ENCODE results near the gene AKR1E2. TPM values are rescaled to one million over a fixed set of nuclear protein-coding genes. Genes with fewer than 3 reads are reported as not detected.

AKR1E2 gene
- total RNA-seq, 1 donor from 2014 or later, result 6.2 TPM

DNA sequence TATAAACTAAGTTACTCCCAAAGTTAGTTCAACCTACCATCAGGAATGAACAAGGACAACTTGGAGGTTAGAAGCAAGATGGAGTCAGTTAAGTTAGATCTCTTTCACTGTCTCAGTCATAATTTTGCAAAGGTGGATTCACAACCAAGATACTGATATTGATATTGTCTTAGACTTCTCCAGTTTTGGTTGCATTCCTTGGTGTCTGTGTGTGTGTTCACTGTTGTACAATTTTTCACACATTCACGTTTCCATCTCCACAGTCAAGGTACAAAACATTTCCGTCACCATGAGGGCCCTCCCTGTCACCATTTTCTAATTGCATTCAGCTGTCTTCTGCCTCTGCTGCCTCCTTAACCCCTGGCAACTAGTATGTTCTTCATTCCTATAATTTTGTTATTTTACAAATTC, 41.1 kb downstream of the AKR1E2 start:
- no peak for DNase-seq (ENCODE audit: low spot score)
- no peaks in the 10 kb centered on the region for H3K9me3 Mint-ChIP-seq (ENCODE audit: unreplicated experiment)
- no peak for TF ChIP-seq CTCF (IDR thresholded peaks at IDR 0.05; ENCODE audit: unreplicated experiment)
- H3K27me3 Mint-ChIP-seq (ENCODE audit: unreplicated experiment), result peaks cover 3% of the 10 kb centered on the region
- peak overlapping the region; percentile 96 for H3K27ac Mint-ChIP-seq (ENCODE audit: unreplicated experiment)
- no peaks in the 10 kb centered on the region for H3K36me3 Mint-ChIP-seq (ENCODE audit: low read depth, unreplicated experiment)
- peak overlapping the region; percentile 7 for H3K4me3 Mint-ChIP-seq (ENCODE audit: unreplicated experiment)
- peaks cover 33% of the 10 kb centered on the region for H3K4me1 Mint-ChIP-seq (ENCODE audit: unreplicated experiment)

DNA sequence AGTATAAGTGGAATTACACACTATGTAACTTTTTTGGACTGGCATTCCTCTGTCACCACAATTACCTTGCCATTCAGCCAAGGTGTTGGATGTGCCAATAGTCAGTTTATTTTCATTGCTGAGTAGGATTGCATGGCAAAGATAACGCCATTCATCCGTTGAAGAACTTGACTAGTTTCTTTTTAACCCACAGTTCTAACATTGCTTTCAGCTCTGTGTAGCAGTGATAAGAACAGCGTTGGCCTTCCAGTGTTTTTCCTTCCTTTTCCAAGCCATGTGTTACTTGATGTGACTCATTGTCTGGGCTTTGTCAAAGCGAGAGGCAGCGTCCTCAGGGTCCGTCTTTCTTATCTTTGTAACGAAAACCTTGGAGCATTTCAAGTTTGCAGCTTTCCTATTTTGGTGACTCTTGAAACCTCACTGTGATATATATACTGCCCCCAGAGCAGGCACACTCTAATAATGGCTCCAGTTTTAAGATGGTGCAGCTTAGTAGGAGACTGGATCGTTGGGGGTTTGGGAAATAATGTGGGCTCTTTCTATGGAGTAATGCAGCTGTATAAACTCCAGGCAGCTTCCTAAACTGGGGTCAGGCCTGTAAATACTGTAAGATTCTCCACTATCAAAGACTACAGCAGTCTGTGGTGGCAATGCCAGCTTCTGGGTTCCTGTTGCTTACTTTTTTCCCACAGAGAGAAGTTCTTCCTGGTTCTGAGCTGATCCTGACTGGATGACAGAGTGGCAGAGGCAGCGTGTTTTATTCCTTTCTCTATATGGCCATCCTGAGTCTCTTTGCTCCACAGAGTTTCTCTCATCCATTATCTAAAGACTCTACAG, 41.7 kb downstream of the AKR1E2 start:
- Mint-ChIP-seq H3K9me3 (ENCODE audit: unreplicated experiment) (no peaks in the 10 kb centered on the region), H3K27ac (ENCODE audit: unreplicated experiment) (peak overlapping the region; percentile 96), H3K4me1 (ENCODE audit: unreplicated experiment) (peaks cover 33% of the 10 kb centered on the region), H3K4me3 (ENCODE audit: unreplicated experiment) (no peak overlapping the region), H3K27me3 (ENCODE audit: unreplicated experiment) (peaks cover 3% of the 10 kb centered on the region), H3K36me3 (ENCODE audit: low read depth, unreplicated experiment) (no peaks in the 10 kb centered on the region)
- DNase-seq (ENCODE audit: low spot score), result peak; percentile 25
- TF ChIP-seq CTCF (IDR thresholded peaks at IDR 0.05; ENCODE audit: unreplicated experiment), result no peak

DNA sequence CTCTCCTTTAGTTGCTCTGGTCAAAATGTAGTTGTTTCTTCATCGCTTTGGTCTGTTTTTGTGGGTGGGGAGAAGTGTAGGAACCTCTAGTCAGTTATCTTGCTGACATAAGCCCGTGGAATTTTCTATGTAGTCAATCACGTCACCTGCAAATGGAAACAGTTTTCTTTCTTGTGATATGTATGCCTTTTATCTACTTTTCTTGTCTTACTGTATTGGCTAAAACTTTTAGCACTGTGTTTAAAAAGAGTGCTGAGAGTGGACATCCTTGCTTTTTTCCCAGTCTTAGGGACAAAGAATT, 42.3 kb downstream of the AKR1E2 start:
- no peaks in the 10 kb centered on the region for H3K36me3 Mint-ChIP-seq (ENCODE audit: low read depth, unreplicated experiment)
- no peak for TF ChIP-seq CTCF (IDR thresholded peaks at IDR 0.05; ENCODE audit: unreplicated experiment)
- peak overlapping the region; percentile 96 for H3K27ac Mint-ChIP-seq (ENCODE audit: unreplicated experiment)
- no peaks in the 10 kb centered on the region for H3K9me3 Mint-ChIP-seq (ENCODE audit: unreplicated experiment)
- H3K27me3 Mint-ChIP-seq (ENCODE audit: unreplicated experiment), result peaks cover 3% of the 10 kb centered on the region
- peaks cover 33% of the 10 kb centered on the region for H3K4me1 Mint-ChIP-seq (ENCODE audit: unreplicated experiment)
- no peak for DNase-seq (ENCODE audit: low spot score)
- H3K4me3 Mint-ChIP-seq (ENCODE audit: unreplicated experiment), result no peak overlapping the region

- no peak for TF ChIP-seq CTCF (IDR thresholded peaks at IDR 0.05; ENCODE audit: unreplicated experiment)
Observed at GRCh38 chr10:4882704-4883078, 56.7 kb downstream of the AKR1E2 start.

GRCh38 chr10:4883079-4883739, 57.2 kb downstream of the AKR1E2 start:
- H3K36me3 Mint-ChIP-seq (ENCODE audit: low read depth, unreplicated experiment), result no peaks in the 10 kb centered on the region
- H3K27me3 Mint-ChIP-seq (ENCODE audit: unreplicated experiment), result no peaks in the 10 kb centered on the region
- H3K27ac Mint-ChIP-seq (ENCODE audit: unreplicated experiment), result no peak overlapping the region
- DNase-seq (ENCODE audit: low spot score), result no peak
- no peak for TF ChIP-seq CTCF (IDR thresholded peaks at IDR 0.05; ENCODE audit: unreplicated experiment)
- H3K4me1 Mint-ChIP-seq (ENCODE audit: unreplicated experiment), result no peaks in the 10 kb centered on the region
- no peak overlapping the region for H3K4me3 Mint-ChIP-seq (ENCODE audit: unreplicated experiment)
- no peaks in the 10 kb centered on the region for H3K9me3 Mint-ChIP-seq (ENCODE audit: unreplicated experiment)

More at GRCh38 chr10:4882704-4883078, 56.7 kb downstream of the AKR1E2 start:
- Mint-ChIP-seq H3K27ac (ENCODE audit: unreplicated experiment) (no peak overlapping the region), H3K36me3 (ENCODE audit: low read depth, unreplicated experiment) (no peaks in the 10 kb centered on the region), H3K4me3 (ENCODE audit: unreplicated experiment) (no peak overlapping the region), H3K9me3 (ENCODE audit: unreplicated experiment) (no peaks in the 10 kb centered on the region), H3K4me1 (ENCODE audit: unreplicated experiment) (no peaks in the 10 kb centered on the region), H3K27me3 (ENCODE audit: unreplicated experiment) (no peaks in the 10 kb centered on the region)
- DNase-seq (ENCODE audit: low spot score), result no peak
